Activated T-helper 1 cell treated with anti-CD3 and anti-CD28 coated beads, Interleukin-12 subunit alpha, Interleukin-12 subunit beta, Interleukin-2, Interleukin-4 antibody, amounts not matched to agents 30 ng/mL and 10 ng/mL and 1 ng/mL, durations not matched to agents 14 hours and 24 hours and 36 hours (primary cell): ENCODE results near the gene FAM114A1. TPM values are rescaled to one million over a fixed set of nuclear protein-coding genes. Genes with fewer than 3 reads are reported as not detected.
"Not testable (repeated sequence)": the region's sequence is repeated elsewhere in the genome, so short reads cannot be mapped to it uniquely, and the experiment has no call there.

ENCODE experiments used
- DNase-seq: peaks from one replicate; pipeline ENCODE4 v3.0.0; 2021; ENCODE audit warnings: low spot score
- H3K27ac Mint-ChIP-seq: one replicate; pipeline ENCODE4 v1.8.0; 2021; ENCODE audit warnings: mild to moderate bottlenecking, mixed read lengths
- H3K27me3 Mint-ChIP-seq: one replicate; pipeline ENCODE4 v1.8.0; 2022; ENCODE audit warnings: mild to moderate bottlenecking, moderate library complexity, mixed read lengths; ENCODE audit not compliant: insufficient read depth
- H3K36me3 Mint-ChIP-seq: one replicate; pipeline ENCODE4 v1.8.0; 2021; ENCODE audit warnings: low read depth, mixed read lengths
- H3K4me1 Mint-ChIP-seq: one replicate; pipeline ENCODE4 v1.8.0; 2021; ENCODE audit warnings: low read depth, mixed read lengths
- H3K4me3 Mint-ChIP-seq: one replicate; pipeline ENCODE4 v1.8.0; 2021; ENCODE audit warnings: mild to moderate bottlenecking, moderate library complexity, mixed read lengths
- H3K9me3 Mint-ChIP-seq: one replicate; pipeline ENCODE4 v1.8.0; 2021; ENCODE audit warnings: mixed read lengths
- intact Hi-C: fragments of 100-400 bp; cut with micrococcal nuclease; formaldehyde crosslinking; loops from one replicate; pipeline ENCODE4 v1.15.1; 2024
- total RNA-seq: library from RNA; stranded (reverse); gene quantifications from 2 replicates; pipeline ENCODE4 v1.2.3, GENCODE V29; 2022

The FAM114A1 gene
- total RNA-seq, 1 donor from 2014 or later = 0.49 TPM

DNA sequence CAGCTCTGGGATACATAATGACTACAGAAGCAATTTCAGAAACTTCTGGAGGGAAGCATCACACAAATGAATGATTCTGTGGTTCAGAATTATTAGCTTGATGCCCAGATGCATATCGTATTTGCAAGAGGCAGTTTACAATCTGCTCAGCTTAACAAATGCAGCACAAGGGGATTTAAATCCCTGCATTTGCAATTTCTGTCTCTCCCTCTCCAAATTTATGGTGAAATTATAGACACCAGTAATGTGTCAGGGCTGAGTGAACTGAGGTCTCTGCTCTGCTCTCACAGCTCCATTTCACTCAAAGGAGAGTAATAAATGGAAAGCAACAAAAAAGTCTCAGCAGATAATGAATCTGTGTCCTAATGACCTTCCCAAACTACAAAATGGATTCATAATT is 84.4 kb downstream of the FAM114A1 start:
- H3K4me3 Mint-ChIP-seq = no peak overlapping the region
- peak overlapping the region; percentile 82 for H3K27ac Mint-ChIP-seq
- DNase-seq = no peak
- intact Hi-C loops = no loop called here
- no peaks in the 10 kb centered on the region for H3K27me3 Mint-ChIP-seq
- H3K36me3 Mint-ChIP-seq = peaks cover 13% of the 10 kb centered on the region
- H3K9me3 Mint-ChIP-seq = peaks cover 10% of the 10 kb centered on the region
- peaks cover 75% of the 10 kb centered on the region for H3K4me1 Mint-ChIP-seq

DNA sequence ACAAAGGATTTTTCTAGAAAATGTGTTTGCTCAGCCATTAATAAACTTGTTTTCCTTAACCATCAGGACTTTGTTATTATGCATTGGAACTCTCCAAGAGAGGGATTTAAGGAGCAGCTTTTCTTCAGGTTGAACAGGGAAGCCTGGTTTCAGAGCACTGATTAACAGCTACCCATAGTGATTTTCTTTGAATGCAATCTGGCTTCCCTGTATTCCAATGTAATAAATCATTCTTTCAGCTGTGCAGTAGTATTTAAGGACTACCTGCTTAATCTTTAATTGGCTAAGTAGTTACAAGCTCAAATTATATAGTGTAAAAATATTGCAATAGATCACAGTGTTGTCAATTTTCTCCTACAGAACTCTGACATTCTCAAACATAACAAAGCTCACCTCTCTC is 87.1 kb downstream of the FAM114A1 start:
- no peaks in the 10 kb centered on the region for H3K27me3 Mint-ChIP-seq
- DNase-seq = no peak
- peaks cover 20% of the 10 kb centered on the region for H3K9me3 Mint-ChIP-seq
- peaks cover 24% of the 10 kb centered on the region for H3K36me3 Mint-ChIP-seq
- peaks cover 76% of the 10 kb centered on the region for H3K4me1 Mint-ChIP-seq
- intact Hi-C loops = loop anchor here (5.0 kb wide), 1 partner anchor 398 kb away; no protein-coding TSS in a partner anchor
- H3K27ac Mint-ChIP-seq = no peak overlapping the region
- no peak overlapping the region for H3K4me3 Mint-ChIP-seq

DNA sequence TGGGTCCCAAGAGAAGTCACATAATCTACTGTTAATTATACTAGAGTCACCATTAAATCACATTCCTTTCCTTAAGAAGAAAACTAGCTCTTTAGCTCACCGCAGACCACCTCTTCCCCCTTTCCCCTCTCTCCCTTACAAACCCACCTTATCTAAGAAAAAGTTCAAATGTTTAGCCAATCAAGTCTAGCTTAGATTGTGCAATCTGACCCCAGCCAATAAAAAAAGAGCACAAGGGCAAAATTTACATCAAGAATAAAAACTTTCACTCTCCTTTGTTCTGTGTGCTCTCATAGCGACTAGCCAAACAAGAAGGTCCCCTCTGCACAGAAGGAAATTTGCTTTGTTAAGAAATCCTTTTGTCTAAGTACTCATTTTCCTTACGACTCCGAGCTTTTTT is 88.4 kb downstream of the FAM114A1 start:
- Mint-ChIP-seq H3K27me3 (no peaks in the 10 kb centered on the region), H3K27ac (peak overlapping the region; percentile 96), H3K36me3 (peaks cover 31% of the 10 kb centered on the region), H3K9me3 (peaks cover 23% of the 10 kb centered on the region), H3K4me1 (peaks cover 64% of the 10 kb centered on the region), H3K4me3 (no peak overlapping the region)
- intact Hi-C loops = loop anchor here (5.0 kb wide), 1 partner anchor 396 kb away; no protein-coding TSS in a partner anchor
- no peak for DNase-seq

DNA sequence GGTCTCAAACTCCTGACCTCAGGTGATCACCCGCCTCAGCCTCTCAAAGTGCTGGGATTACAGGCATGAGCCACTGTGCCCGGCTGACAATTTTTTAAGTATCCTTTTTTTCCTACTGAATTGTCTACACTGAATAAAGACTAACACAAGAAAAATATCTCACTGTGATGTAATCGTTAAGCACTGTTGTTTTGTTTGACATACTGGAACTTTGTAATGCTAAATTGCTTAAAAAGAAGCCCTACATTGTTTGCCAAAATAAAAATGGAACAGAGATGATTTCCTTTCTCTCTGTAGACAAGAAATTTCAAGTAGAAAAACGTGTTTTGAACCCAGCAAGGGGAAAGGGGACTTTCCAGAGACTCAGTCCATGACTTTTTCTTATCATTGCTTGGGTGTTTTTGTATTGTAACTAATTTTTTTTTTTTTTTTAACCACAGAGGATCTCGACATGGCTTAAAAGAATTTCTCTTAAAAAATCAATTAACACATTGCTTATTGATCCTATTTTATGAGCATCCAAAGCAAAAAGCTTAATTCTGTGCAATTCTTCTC is 89.7 kb downstream of the FAM114A1 start:
- peaks cover 64% of the 10 kb centered on the region for H3K4me1 Mint-ChIP-seq
- H3K4me3 Mint-ChIP-seq = peak overlapping the region; percentile 60

GRCh38 chr4:38957893-38958292 is 90.3 kb downstream of the FAM114A1 start:
- intact Hi-C loops = loop anchor here (1.0 to 5.0 kb wide), 7 partner anchors 9 to 394 kb away; partner anchors contain the start of gene TMEM156
- DNase-seq = no peak
- Mint-ChIP-seq H3K4me1 (peaks cover 64% of the 10 kb centered on the region), H3K4me3 (peak overlapping the region; percentile 46), H3K27me3 (no peaks in the 10 kb centered on the region), H3K36me3 (peaks cover 42% of the 10 kb centered on the region), H3K9me3 (peaks cover 39% of the 10 kb centered on the region), H3K27ac (peak overlapping the region; percentile 96)

More for the DNA sequence above, 89.7 kb downstream of the FAM114A1 start:
- H3K36me3 Mint-ChIP-seq = peaks cover 38% of the 10 kb centered on the region
- H3K27ac Mint-ChIP-seq = peak overlapping the region; percentile 96
- intact Hi-C loops = loop anchor here (1.0 to 5.0 kb wide), 4 partner anchors 8 to 395 kb away; no protein-coding TSS in a partner anchor
- DNase-seq = no peak
- H3K9me3 Mint-ChIP-seq = peaks cover 35% of the 10 kb centered on the region
- no peaks in the 10 kb centered on the region for H3K27me3 Mint-ChIP-seq

DNA sequence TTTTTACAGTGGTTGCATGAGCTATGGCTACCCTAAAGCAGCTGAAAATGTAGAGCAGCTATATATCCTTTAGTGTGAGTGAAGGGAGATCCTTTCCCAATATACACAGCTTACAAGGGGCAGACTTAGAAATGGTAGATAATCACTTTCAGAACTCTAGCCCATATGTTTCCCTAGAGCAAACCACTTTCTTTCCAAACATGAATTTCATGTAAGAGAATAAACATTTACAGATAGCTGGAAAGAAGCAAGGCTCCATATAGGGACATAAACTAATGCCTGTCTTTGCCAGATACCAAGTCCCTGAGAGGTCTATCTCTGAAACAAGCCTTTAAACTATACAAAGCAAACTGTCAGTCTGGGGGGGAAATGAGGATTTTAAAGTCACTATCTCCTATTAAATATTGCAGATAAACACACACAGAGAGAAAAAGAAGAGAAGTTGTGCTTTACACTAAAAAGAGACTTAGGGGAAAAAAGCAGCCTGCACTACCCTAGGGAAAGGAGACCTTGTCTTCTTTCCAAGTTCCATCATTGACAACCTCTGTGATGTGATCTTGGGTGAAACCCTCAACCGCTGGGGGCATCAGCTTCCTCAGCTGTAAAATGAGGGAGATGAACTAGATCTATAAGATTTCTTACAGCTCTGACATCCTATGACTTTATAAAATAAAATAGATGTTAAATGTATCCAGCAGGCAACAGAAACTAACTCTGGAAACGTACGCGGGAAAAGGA is 91.0 kb downstream of the FAM114A1 start:
- H3K36me3 Mint-ChIP-seq = peaks cover 45% of the 10 kb centered on the region
- intact Hi-C loops = loop anchor here (1.0 to 5.0 kb wide), 4 partner anchors 9 to 394 kb away; partner anchors contain the start of gene TMEM156
- H3K9me3 Mint-ChIP-seq = peaks cover 41% of the 10 kb centered on the region
- H3K27ac Mint-ChIP-seq = peak overlapping the region; percentile 96
- no peak for DNase-seq
- H3K27me3 Mint-ChIP-seq = no peaks in the 10 kb centered on the region
- H3K4me1 Mint-ChIP-seq = peaks cover 62% of the 10 kb centered on the region
- peak overlapping the region; percentile 46 for H3K4me3 Mint-ChIP-seq

DNA sequence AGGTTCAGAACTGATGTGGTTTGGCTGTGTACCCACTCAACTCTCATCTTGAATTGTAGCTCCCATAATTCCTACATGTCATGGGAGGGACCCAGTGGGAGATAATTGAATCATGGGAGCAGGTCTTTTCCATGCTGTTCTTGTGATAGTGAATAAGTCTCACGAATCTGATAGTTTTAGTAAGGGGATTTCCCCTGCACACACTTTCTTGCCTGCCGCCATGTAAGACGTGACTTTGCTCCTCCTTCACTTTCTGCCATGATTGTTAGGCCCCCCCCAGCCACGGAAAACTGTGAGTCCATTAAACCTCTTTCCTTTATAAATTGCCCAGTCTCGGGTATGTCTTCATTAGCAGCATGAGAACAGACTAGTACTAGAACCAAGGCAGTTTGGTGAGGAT is 91.6 kb downstream of the FAM114A1 start:
- DNase-seq, H3K27me3 Mint-ChIP-seq: not testable (repeated sequence)
- Mint-ChIP-seq H3K9me3 (peaks cover 46% of the 10 kb centered on the region), H3K36me3 (peaks cover 49% of the 10 kb centered on the region), H3K27ac (peak overlapping the region; percentile 96), H3K4me3 (peak overlapping the region; percentile 20), H3K4me1 (peaks cover 61% of the 10 kb centered on the region)
- intact Hi-C loops = loop anchor here (2.0 to 5.0 kb wide), 2 partner anchors 74 to 393 kb away; partner anchors contain the start of gene TMEM156

- H3K27ac Mint-ChIP-seq = peak overlapping the region; percentile 77
- H3K4me3 Mint-ChIP-seq = no peak overlapping the region
- DNase-seq = no peak
- H3K36me3 Mint-ChIP-seq = peaks cover 74% of the 10 kb centered on the region
- no peaks in the 10 kb centered on the region for H3K27me3 Mint-ChIP-seq
- peaks cover 23% of the 10 kb centered on the region for H3K9me3 Mint-ChIP-seq
- H3K4me1 Mint-ChIP-seq = peaks cover 39% of the 10 kb centered on the region
- intact Hi-C loops = no loop called here
Observed at GRCh38 chr4:38964942-38965775, 97.6 kb downstream of the FAM114A1 start.

DNA sequence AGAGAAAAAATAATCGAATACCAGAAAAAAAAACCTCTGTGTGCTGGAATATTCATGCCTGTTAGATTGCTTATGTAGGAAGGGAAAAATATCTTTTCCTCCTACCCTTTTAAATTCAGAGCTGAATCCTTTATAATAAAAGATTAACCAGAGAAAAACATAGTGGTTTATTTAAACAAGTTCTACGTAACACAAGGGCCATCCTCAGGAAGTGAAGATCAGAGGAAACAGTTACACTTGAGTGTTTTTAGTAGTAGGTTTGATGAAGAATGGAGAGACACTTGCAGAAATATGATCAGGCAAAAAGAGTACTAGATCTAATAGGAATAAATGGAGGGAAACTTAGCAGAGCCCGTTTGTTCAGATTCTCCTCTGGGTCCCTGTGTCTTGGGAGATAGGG is 98.3 kb downstream of the FAM114A1 start:
- DNase-seq = no peak
- no peaks in the 10 kb centered on the region for H3K27me3 Mint-ChIP-seq
- peaks cover 75% of the 10 kb centered on the region for H3K36me3 Mint-ChIP-seq
- peaks cover 39% of the 10 kb centered on the region for H3K4me1 Mint-ChIP-seq
- peaks cover 23% of the 10 kb centered on the region for H3K9me3 Mint-ChIP-seq
- intact Hi-C loops = no loop called here
- peak overlapping the region; percentile 77 for H3K27ac Mint-ChIP-seq
- peak overlapping the region; percentile 3 for H3K4me3 Mint-ChIP-seq

DNA sequence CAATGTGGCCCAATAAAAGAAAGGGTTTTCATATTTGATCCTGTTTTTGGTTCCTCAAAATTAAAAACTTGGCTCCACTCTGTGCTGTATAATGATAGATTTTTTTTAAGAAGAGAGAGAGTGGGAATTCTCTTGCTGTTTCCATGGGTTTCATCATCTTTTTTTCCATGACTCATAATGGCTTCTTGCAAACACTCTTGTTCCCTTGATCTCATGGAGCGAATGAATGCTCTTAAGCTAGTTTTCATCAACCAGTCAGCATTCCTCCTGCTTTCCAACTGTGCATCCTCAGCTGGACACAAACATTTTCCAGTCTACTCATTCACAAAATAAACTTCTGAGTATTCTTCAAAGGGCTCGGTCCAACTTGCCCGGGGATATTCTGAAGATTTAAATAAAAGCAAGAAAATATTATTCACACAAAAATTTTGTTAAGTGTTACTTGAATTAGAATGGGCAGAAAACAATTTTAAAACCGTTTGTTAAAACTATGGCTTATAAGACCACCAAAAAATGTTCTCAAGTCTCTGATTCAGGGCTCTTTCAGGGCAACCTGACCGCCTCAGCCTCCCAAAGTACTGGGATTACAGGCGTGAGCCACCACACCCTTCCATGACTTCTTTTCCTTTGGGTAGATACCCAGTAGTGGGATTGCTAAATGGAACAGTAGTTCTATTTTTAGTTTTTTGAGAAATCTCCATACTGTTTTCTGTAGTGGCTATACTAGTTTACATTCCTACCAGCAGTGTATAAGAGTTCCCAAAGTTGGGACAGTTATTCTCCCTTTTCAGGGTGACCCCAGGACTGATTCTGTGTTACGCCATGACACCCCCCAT is 99.9 kb downstream of the FAM114A1 start:
- Mint-ChIP-seq H3K9me3 (peaks cover 11% of the 10 kb centered on the region), H3K4me1 (peaks cover 37% of the 10 kb centered on the region), H3K27me3 (no peaks in the 10 kb centered on the region), H3K27ac (peak overlapping the region; percentile 73), H3K36me3 (peaks cover 73% of the 10 kb centered on the region), H3K4me3 (no peak overlapping the region)
- intact Hi-C loops = loop anchor here (1.0 kb wide), 1 partner anchor 9 kb away; no protein-coding TSS in a partner anchor
- DNase-seq = no peak

DNA sequence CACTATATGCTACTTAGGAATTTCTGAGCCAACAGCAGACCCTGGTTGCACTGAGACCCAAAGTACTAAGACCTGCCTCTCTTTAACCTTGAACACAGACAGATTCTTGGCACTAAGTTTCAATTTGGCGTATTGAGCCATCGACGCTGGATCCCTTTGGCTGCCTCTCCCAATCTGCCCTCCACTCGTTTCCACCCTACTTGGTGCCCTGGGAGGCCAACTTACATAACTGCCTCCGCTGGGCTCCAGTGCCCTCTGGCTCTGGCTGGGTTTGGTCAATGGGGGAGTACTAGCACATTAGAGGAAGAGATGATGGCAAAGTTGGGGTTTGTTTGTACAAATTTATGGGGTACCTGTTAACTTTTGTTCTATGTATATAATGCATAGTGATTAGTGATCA is 101.1 kb downstream of the FAM114A1 start:
- Mint-ChIP-seq H3K27me3 (no peaks in the 10 kb centered on the region), H3K4me3 (no peak overlapping the region), H3K4me1 (peaks cover 33% of the 10 kb centered on the region), H3K9me3 (peaks cover 4% of the 10 kb centered on the region), H3K36me3 (peaks cover 67% of the 10 kb centered on the region), H3K27ac (peak overlapping the region; percentile 49)
- intact Hi-C loops = no loop called here
- no peak for DNase-seq

DNA sequence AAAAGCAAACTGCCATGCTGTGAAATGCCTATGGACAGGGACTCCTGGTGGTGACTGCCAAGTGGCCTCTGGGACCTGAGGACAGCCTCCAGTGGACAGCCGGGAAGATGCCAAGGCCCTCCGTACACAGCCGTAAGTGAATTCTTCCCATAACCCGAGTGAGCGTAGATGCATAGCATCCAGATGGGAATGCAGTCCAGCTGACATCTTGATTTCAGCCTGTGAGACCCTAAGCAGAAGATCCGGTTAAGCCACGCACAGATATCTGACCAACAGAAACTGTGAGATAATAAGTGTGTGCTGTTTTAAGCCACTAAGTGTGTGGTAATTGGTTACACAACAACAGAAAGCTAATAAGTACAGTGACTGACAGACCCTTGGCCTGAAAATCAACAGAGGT is 108.7 kb downstream of the FAM114A1 start:
- Mint-ChIP-seq H3K4me1 (peaks cover 13% of the 10 kb centered on the region), H3K4me3 (no peak overlapping the region), H3K27ac (no peak overlapping the region), H3K36me3 (peaks cover 51% of the 10 kb centered on the region), H3K27me3 (no peaks in the 10 kb centered on the region), H3K9me3 (peaks cover 3% of the 10 kb centered on the region)
- intact Hi-C loops = no loop called here
- DNase-seq = no peak
